Gastroesophageal sphincter (tissue), 3 donors: ENCODE measurements around the gene METAP1D.

Experiments
- CTCF ChIP-seq, 4 experiments: fragments of 200-600 bp in 2 of 4; fragments of 450-650 bp in 2 of 4; sonication (generic) in 1 of 4; IDR thresholded peaks; one replicate each; pipeline ENCODE4 v1.5.1; 2017 to 2019; ENCODE audit warnings: antibody characterized with exemption in 4 of 4, mild to moderate bottlenecking in 2 of 4, moderate library complexity in 2 of 4
- EP300 ChIP-seq: sonication (generic); formaldehyde crosslinking; IDR thresholded peaks from one replicate; pipeline ENCODE4 v1.6.1; 2017; ENCODE audit warnings: antibody characterized with exemption, mild to moderate bottlenecking
- POLR2A ChIP-seq, 2 donors: fragments of 450-650 bp; IDR thresholded peaks; one replicate each; pipeline ENCODE4 v1.6.1; 2017; ENCODE audit warnings: antibody characterized with exemption in 2 of 2, mild to moderate bottlenecking in 2 of 2, moderate library complexity in 1 of 2
- POLR2AphosphoS5 ChIP-seq: sonication (generic); formaldehyde crosslinking; IDR thresholded peaks from one replicate; pipeline ENCODE4 v1.6.1; 2017; ENCODE audit warnings: antibody characterized with exemption

GRCh38 chr2:172062402-172063004 lies 62.8 kb downstream of the METAP1D start:
- TF ChIP-seq CTCF (IDR thresholded peaks at IDR 0.05), result no peak
- TF ChIP-seq POLR2A (IDR thresholded peaks at IDR 0.05), result no peak
- no peak for TF ChIP-seq POLR2AphosphoS5
- no peak for TF ChIP-seq EP300
